GM18526 (cell line): ENCODE measurements around the gene HOXD8.

Experiments
- POLR2A ChIP-seq: IDR thresholded peaks from 3 replicates; pipeline ENCODE4 v1.6.1; 2011; ENCODE audit not compliant: insufficient read length; ENCODE audit errors: extremely low read depth

Gene HOXD8

GRCh38 chr2:176165370-176166050 is 36.0 kb downstream of the HOXD8 start:
- TF ChIP-seq POLR2A: no peak

GRCh38 chr2:176166272-176166671 is 36.8 kb downstream of the HOXD8 start:
- TF ChIP-seq POLR2A: no peak

GRCh38 chr2:176167398-176167797 is 37.9 kb downstream of the HOXD8 start:
- TF ChIP-seq POLR2A: no peak

GRCh38 chr2:176169181-176169580 is 39.7 kb downstream of the HOXD8 start:
- no peak for TF ChIP-seq POLR2A

GRCh38 chr2:176169711-176170110 is 40.2 kb downstream of the HOXD8 start:
- TF ChIP-seq POLR2A: no peak

- no peak for TF ChIP-seq POLR2A
These were observed 41.2 kb downstream of the HOXD8 start for GRCh38 chr2:176170602-176171305.

GRCh38 chr2:176171351-176172006 is 42.0 kb downstream of the HOXD8 start:
- no peak for TF ChIP-seq POLR2A

- no peak for TF ChIP-seq POLR2A
These were observed 42.7 kb downstream of the HOXD8 start for GRCh38 chr2:176172007-176172894.

GRCh38 chr2:176172895-176173566 is 43.5 kb downstream of the HOXD8 start:
- TF ChIP-seq POLR2A: no peak

- TF ChIP-seq POLR2A: no peak
These were observed 44.3 kb downstream of the HOXD8 start for GRCh38 chr2:176173567-176174381.

GRCh38 chr2:176174382-176174823 is 44.9 kb downstream of the HOXD8 start:
- TF ChIP-seq POLR2A: no peak

- no peak for TF ChIP-seq POLR2A
These were observed 45.6 kb downstream of the HOXD8 start for GRCh38 chr2:176174824-176175708.
